ENCODE measurements around the gene SRSF11.

GRCh38 chr1:70293186-70293843, 72.1 kb downstream of the SRSF11 start:
- TF ChIP-seq POLR2A (IDR thresholded peaks at IDR 0.05; ENCODE audit: low read depth, low read length) = no peak
- no peak for TF ChIP-seq POLR2AphosphoS5 (IDR thresholded peaks at IDR 0.05; ENCODE audit: low read depth, low read length)
- no peak for TF ChIP-seq TAF1 (IDR thresholded peaks at IDR 0.05; ENCODE audit: low read depth, low read length)
- no peak for TF ChIP-seq SPI1 (IDR thresholded peaks at IDR 0.05; ENCODE audit: low read depth, low read length)
